NCI-H226 (cell line): Measurements from ENCODE around the gene TMLHE.
"Not testable (repeated sequence)": the region's sequence is repeated elsewhere in the genome, so short reads cannot be mapped to it uniquely, and the experiment has no call there.

Experiments
- DNase-seq: peaks from one replicate; pipeline ENCODE4 v3.0.0-alpha.2; 2015

TMLHE gene

GRCh38 chrX:155612312-155613224 lies at the start of gene TMLHE, which contains the start of gene SPRY3:
Gene TMLHE, minus strand, starts transcription at chrX:155612952. Its CDS starts 67,676 bp downstream, at chrX:155545276.
Gene SPRY3, plus strand, starts transcription at chrX:155612586.
- DNase-seq, result peak; percentile 18

- DNase-seq, result no peak
Measured at GRCh38 chrX:155662282-155662681, 49.5 kb upstream of the TMLHE start.

- DNase-seq, result no peak
Measured at GRCh38 chrX:155645180-155645579, 32.4 kb upstream of the TMLHE start.

GRCh38 chrX:155643240-155643639 lies 30.5 kb upstream of the TMLHE start:
- DNase-seq, result no peak

GRCh38 chrX:155641371-155641770 lies 28.6 kb upstream of the TMLHE start:
- not testable (repeated sequence) for DNase-seq

- no peak for DNase-seq
Measured at GRCh38 chrX:155637714-155638113, 25.0 kb upstream of the TMLHE start.

- not testable (repeated sequence) for DNase-seq
Measured at GRCh38 chrX:155635019-155635418, 22.3 kb upstream of the TMLHE start.

GRCh38 chrX:155632431-155633100 lies 19.8 kb upstream of the TMLHE start:
- no peak for DNase-seq

GRCh38 chrX:155620110-155620509 lies 7.4 kb upstream of the TMLHE start:
- DNase-seq, result not testable (repeated sequence)

GRCh38 chrX:155615938-155616337 lies 3.2 kb upstream of the TMLHE start:
- no peak for DNase-seq

- no peak for DNase-seq
Measured at GRCh38 chrX:155613927-155614559, 1.3 kb upstream of the TMLHE start.

GRCh38 chrX:155611302-155611701 lies 1.4 kb downstream of the TMLHE start:
- no peak for DNase-seq

- DNase-seq, result no peak
Measured at GRCh38 chrX:155592981-155593380, 19.8 kb downstream of the TMLHE start.

- DNase-seq, result no peak
Measured at GRCh38 chrX:155592331-155592730, 20.4 kb downstream of the TMLHE start.

- DNase-seq, result no peak
Measured at GRCh38 chrX:155577682-155578081, 35.1 kb downstream of the TMLHE start.

- no peak for DNase-seq
Measured at GRCh38 chrX:155563099-155563498, 49.7 kb downstream of the TMLHE start.

- no peak for DNase-seq
Measured at GRCh38 chrX:155544881-155545280, 67.9 kb downstream of the TMLHE start.

- DNase-seq, result peak; percentile 6
Measured at GRCh38 chrX:155535866-155536265, 76.9 kb downstream of the TMLHE start.

GRCh38 chrX:155534800-155535199 lies 78.0 kb downstream of the TMLHE start:
- DNase-seq, result no peak

- not testable (repeated sequence) for DNase-seq
Measured at GRCh38 chrX:155527023-155527422, 85.7 kb downstream of the TMLHE start.

GRCh38 chrX:155514225-155514624 lies 98.5 kb downstream of the TMLHE start:
- DNase-seq, result no peak

- no peak for DNase-seq
Measured at GRCh38 chrX:155505296-155505695, 107.5 kb downstream of the TMLHE start.

- not testable (repeated sequence) for DNase-seq
Measured at GRCh38 chrX:155495134-155495533, 117.6 kb downstream of the TMLHE start.
